K562 (cell line): ENCODE results near the gene ADCY9. TPM values are rescaled to one million over a fixed set of nuclear protein-coding genes. Genes with fewer than 3 reads are reported as not detected.

Experiments
- ATAC-seq: fragments of 200-7000 bp; cut with Tn5 transposase; 3 replicates; pipeline ENCODE4 v1.9.1; 2020; ENCODE audit warnings: moderate library complexity
- BruUV-seq: library from RNA; stranded (reverse); fragments of 400-500 nt; replicated peaks from 2 replicates; lab custom pipeline; 2021; lab: Mats Ljungman, UMichigan
- CTCF ChIA-PET: fragments of 300-600 bp; formaldehyde crosslinking; extraction: SDS; loops from one replicate; lab custom pipeline; 2021; ENCODE audit warnings: low intra/inter-chr PET ratio; lab: Yijun Ruan, JAX
- POLR2A ChIA-PET: fragments of 300-600, 350-650 bp; sonication (Branson Sonifier 250); formaldehyde crosslinking; extraction: SDS; loops from one replicate; lab custom pipeline; 2021; ENCODE audit warnings: antibody characterized with exemption, inconsistent platforms; lab: Yijun Ruan, JAX
- DNase-seq, 4 experiments: peaks; one replicate each; pipeline versions ENCODE4 v3.0.0 to v3.0.0-alpha.2; 2011 to 2018; ENCODE audit warnings: low spot score in 3 of 4, mixed read lengths in 3 of 4; ENCODE audit errors: extremely low read depth in 1 of 4
- FAIRE-seq: peaks from 2 replicates; lab custom pipeline; 2011; peaks lifted over from hg19 to GRCh38; lab: Jason Lieb, UNC
- H2AFZ ChIP-seq: 2 replicates; pipeline ENCODE4 v1.6.0; 2011; ENCODE audit warnings: low read depth, low read length, control low read depth, inconsistent platforms
- H3K27ac ChIP-seq: fragments of 200-600 bp; 3 replicates; pipeline ENCODE4 v1.8.0; 2011; ENCODE audit warnings: low read depth, mild to moderate bottlenecking, control low read depth, inconsistent platforms, low read length, moderate library complexity, mixed read lengths; ENCODE audit errors: extremely low read depth
- H3K27me3 ChIP-seq, 2 experiments: fragments of 300-600 bp in 1 of 2; 2 replicates in 1 of 2; 3 replicates in 1 of 2; pipeline versions ENCODE4 v1.6.0 to v1.8.0; 2011; ENCODE audit warnings: inconsistent platforms in 2 of 2, low read length in 2 of 2, mild to moderate bottlenecking in 1 of 2, mixed read lengths in 1 of 2, moderate library complexity in 1 of 2; ENCODE audit not compliant: control insufficient read depth in 2 of 2, insufficient read depth in 2 of 2
- H3K36me3 ChIP-seq: fragments of 300-600 bp; 3 replicates; pipeline ENCODE4 v1.8.0; 2011; ENCODE audit warnings: mild to moderate bottlenecking, low read length, inconsistent platforms; ENCODE audit not compliant: control insufficient read depth, insufficient read depth
- H3K4me1 ChIP-seq, 2 experiments: fragments of 200-600 bp in 1 of 2; replicated peaks in 1 of 2; 2 replicates in 1 of 2; 3 replicates in 1 of 2; pipeline versions ENCODE4 v1.5.1 to v1.8.0; 2011; ENCODE audit warnings: inconsistent platforms in 2 of 2, low read length in 2 of 2, mild to moderate bottlenecking in 1 of 2, mixed read lengths in 1 of 2, moderate library complexity in 1 of 2; ENCODE audit not compliant: control insufficient read depth in 2 of 2, insufficient read depth in 2 of 2
- H3K4me2 ChIP-seq: 2 replicates; pipeline ENCODE4 v1.6.1; 2011; ENCODE audit warnings: low read length, control low read depth, inconsistent platforms, mixed read lengths; ENCODE audit not compliant: insufficient read depth
- H3K4me3 ChIP-seq: fragments of 200-600 bp; sonication (generic), shearing (Covaris generic); 2 replicates; pipeline ENCODE4 v1.5.1; 2016; ENCODE audit warnings: control low read depth, inconsistent platforms
- H3K79me2 ChIP-seq: fragments of 200-600 bp; 3 replicates; pipeline ENCODE4 v1.8.0; 2011; ENCODE audit warnings: low read length, inconsistent platforms; ENCODE audit not compliant: control insufficient read depth, insufficient read depth
- H3K9ac ChIP-seq, 2 experiments: 2 replicates each; pipeline versions ENCODE4 v1.6.0 to v1.6.1; 2011; ENCODE audit warnings: low read depth in 2 of 2, low read length in 2 of 2, control low read depth in 1 of 2, inconsistent platforms in 1 of 2, mild to moderate bottlenecking in 1 of 2, mixed read lengths in 1 of 2; ENCODE audit not compliant: insufficient read depth in 1 of 2
- H3K9me1 ChIP-seq: one replicate; pipeline ENCODE4 v1.6.0; 2011; ENCODE audit warnings: inconsistent platforms, mild to moderate bottlenecking, low read length, moderate library complexity; ENCODE audit not compliant: control insufficient read depth, insufficient read depth
- H3K9me3 ChIP-seq: replicated peaks from 2 replicates; pipeline ENCODE4 v1.5.1; 2011; ENCODE audit warnings: low read depth, low read length, inconsistent platforms; ENCODE audit not compliant: control insufficient read depth, insufficient read depth
- H4K20me1 ChIP-seq: replicated peaks from 2 replicates; pipeline ENCODE4 v1.6.1; 2011; ENCODE audit warnings: low read length, inconsistent platforms, mixed read lengths; ENCODE audit not compliant: control insufficient read depth, insufficient read depth
- AFF4 ChIP-seq: sonication (generic); formaldehyde crosslinking; IDR thresholded peaks from 2 replicates; pipeline ENCODE4 v1.8.0; 2023; ENCODE audit warnings: mild to moderate bottlenecking, missing genetic modification reagents
- CSDE1 ChIP-seq, 2 experiments: fragments of 450-650 bp; IDR thresholded peaks; 2 replicates each; pipeline ENCODE4 v1.6.1; 2016; ENCODE audit warnings: mild to moderate bottlenecking in 1 of 2
- IRF9 ChIP-seq: fragments of 450-650 bp; IDR thresholded peaks from 2 replicates; pipeline ENCODE4 v1.6.1; 2016; ENCODE audit warnings: missing biosample characterization, missing genetic modification characterization
- SMAD1 ChIP-seq: fragments of 150-350 bp; IDR thresholded peaks from 2 replicates; pipeline ENCODE4 v1.6.1; 2014; ENCODE audit warnings: low read length, low read depth; ENCODE audit not compliant: partially characterized antibody
- TFAP4 ChIP-seq: sonication (generic); formaldehyde crosslinking; IDR thresholded peaks from 2 replicates; pipeline ENCODE4 v1.8.0; 2022; ENCODE audit warnings: missing genetic modification reagents, mild to moderate bottlenecking, moderate library complexity, borderline replicate concordance
- TSC22D4 ChIP-seq: fragments of 450-650 bp; IDR thresholded peaks from 2 replicates; pipeline ENCODE4 v1.6.1; 2016; ENCODE audit warnings: missing genetic modification characterization, missing biosample characterization, control low read depth
- ZFP91 ChIP-seq: sonication (generic); formaldehyde crosslinking; IDR thresholded peaks from 2 replicates; pipeline ENCODE4 v1.8.0; 2022; ENCODE audit warnings: mild to moderate bottlenecking, missing genetic modification reagents
- ZNF174 ChIP-seq: fragments of 250-450 bp; sonication (Bioruptor Pico); IDR thresholded peaks from 2 replicates; pipeline ENCODE4 v1.4.0; 2020; ENCODE audit warnings: mild to moderate bottlenecking
- ZNF561 ChIP-seq: fragments of 450-650 bp; formaldehyde crosslinking; conservative IDR thresholded peaks from 2 replicates; pipeline ENCODE4 v1.4.0; 2020; ENCODE audit warnings: mild to moderate bottlenecking, moderate library complexity
- WGBS: fragments of 100-300 bp; shearing (Covaris generic); methylation state at CpG from one replicate; pipeline ENCODE4 v1.1.6; 2016; ENCODE audit warnings: low coverage, mixed read lengths; ENCODE audit not compliant: insufficient coverage; ENCODE audit errors: missing lambda C conversion rate; 5-methylcytosine and 5-hydroxymethylcytosine counted together
- in situ Hi-C: fragments of 300-500 bp; cut with MboI; formaldehyde crosslinking; loops from 4 replicates; pipeline ENCODE4 v1.15.0; 2018; ENCODE audit warnings: inconsistent platforms, mixed read lengths
- intact Hi-C: fragments of 100-400 bp; cut with micrococcal nuclease; formaldehyde crosslinking; loops from 2 replicates; pipeline ENCODE4 v1.14.2; 2022
- polyA plus RNA-seq, 8 experiments: library from polyadenylated mRNA; depleted of rRNA in 4 of 8; stranded (reverse) in 5 of 8; unstranded in 3 of 8; fragments of >200 nt; fragmentation: Nextera tagmentation in 2 of 8; fragmentation: Illumina TruSeq in 1 of 8; extraction: Ambion mirVana in 2 of 8; extraction: Trizol in 1 of 8; gene quantifications; 2 replicates each; pipeline versions ENCODE4 v1.2.1 to v1.2.3, GENCODE V29; 2011 to 2014; ENCODE audit warnings: inconsistent platforms in 1 of 8, missing spikeins in 1 of 8
- total RNA-seq, 7 experiments: library from RNA; depleted of rRNA in 6 of 7; stranded (reverse); fragments of >200 nt in 6 of 7; fragmentation: Illumina TruSeq in 2 of 7; extraction: Trizol in 2 of 7; gene quantifications; 2 replicates each; pipeline versions ENCODE4 v1.2.1 to v1.2.3, GENCODE V29; 2011 to 2021; ENCODE audit warnings: low replicate concordance in 1 of 7

Gene ADCY9
- total and polyA plus RNA-seq, 9 of the 15 experiments (the other 6 are each of a cell fraction or from before 2014, with no cell fraction given): 0.03 to 0.29 (median 0.17) TPM

DNA sequence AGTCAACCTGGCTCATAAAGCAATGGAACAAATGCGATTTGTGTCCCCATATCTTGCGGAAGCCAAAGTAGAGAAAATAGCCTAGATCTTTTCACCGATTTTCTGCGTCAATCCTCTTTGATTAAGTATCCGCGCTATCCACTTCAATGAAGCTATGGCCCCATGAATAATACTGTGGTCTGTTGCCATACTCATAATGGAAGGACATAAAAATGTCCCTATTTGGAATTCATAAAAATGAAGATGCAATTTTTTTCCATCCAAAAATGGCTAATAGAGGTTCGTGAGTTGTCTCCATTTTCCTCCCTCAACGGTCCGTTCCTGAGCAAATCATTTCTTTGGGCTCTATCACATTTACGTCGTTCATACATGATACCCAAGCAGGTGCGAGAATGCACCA is 25.4 kb upstream of the ADCY9 start:
- BruUV-seq: no TSS peak
- FAIRE-seq (no peak), DNase-seq (no peak), ATAC-seq (no peak)
- Histone ChIP-seq H3K4me1 (no peaks in the 10 kb centered on the region), H3K4me3 (no peak overlapping the region), H3K27ac (no peak overlapping the region), H2AFZ (no peak overlapping the region), H3K9me3 (no peaks in the 10 kb centered on the region), H3K9me1 (no peaks in the 10 kb centered on the region), H3K27me3 (peaks cover 7 to 41% of the 10 kb centered on the region in 2 experiments; a peak in 3 of 5 replicates), H3K9ac (no peak overlapping the region), H4K20me1 (no peaks in the 10 kb centered on the region), H3K4me2 (no peak overlapping the region), H3K36me3 (no peaks in the 10 kb centered on the region), H3K79me2 (no peaks in the 10 kb centered on the region)
- ChIA-PET CTCF (no interaction called here), POLR2A (no interaction called here)
- WGBS: 25% methylated on average over 12 of the region's 12 CpGs
- in situ Hi-C loops: no loop called here
- TF ChIP-seq ZFP91 (CRISPR knock-in tag) (no peak), TSC22D4 (tag) (no peak), TFAP4 (CRISPR knock-in tag) (no peak), CSDE1 (IDR thresholded peaks at IDR 0.05) (no peak), AFF4 (no peak), SMAD1 (no peak), ZNF561 (no peak), ZNF174 (CRISPR knock-in tag) (no peak), IRF9 (tag) (no peak)
- intact Hi-C loops: no loop called here
